ENCODE data around the gene RNF224.

- TF ChIP-seq CTCF (conservative IDR thresholded peaks at IDR 0.05; ENCODE audit: low read depth, low read length) (no peak), EZH2 (IDR thresholded peaks at IDR 0.05; ENCODE audit: low read length, unreplicated experiment) (no peak)
Observed at GRCh38 chr9:137255448-137256114, 28.3 kb downstream of the RNF224 start.

All from PC-3 (cell line).